Vagina (tissue), 2 donors: ENCODE measurements around the gene ABL1.

Experiments used
- POLR2AphosphoS5 ChIP-seq, 2 donors: sonication (generic); formaldehyde crosslinking; IDR thresholded peaks; one replicate each; pipeline ENCODE4 v1.9.0; 2017; ENCODE audit warnings: antibody characterized with exemption in 2 of 2, mild to moderate bottlenecking in 2 of 2, low read depth in 1 of 2; ENCODE audit not compliant: insufficient read depth in 1 of 2
- TF ChIP-seq, protein P1 (sequence below), 3 experiments: fragments of 450-650 bp in 2 of 3; fragments of 200-600 bp in 1 of 3; sonication (generic) in 1 of 3; IDR thresholded peaks; one replicate each; pipeline ENCODE4 v1.5.1; 2017 to 2019; ENCODE audit warnings: antibody characterized with exemption in 3 of 3, mild to moderate bottlenecking in 2 of 3, moderate library complexity in 2 of 3

GRCh38 chr9:130839132-130840111 is 4.4 kb downstream of the ABL1 start:
- TF ChIP-seq, protein P1, sequence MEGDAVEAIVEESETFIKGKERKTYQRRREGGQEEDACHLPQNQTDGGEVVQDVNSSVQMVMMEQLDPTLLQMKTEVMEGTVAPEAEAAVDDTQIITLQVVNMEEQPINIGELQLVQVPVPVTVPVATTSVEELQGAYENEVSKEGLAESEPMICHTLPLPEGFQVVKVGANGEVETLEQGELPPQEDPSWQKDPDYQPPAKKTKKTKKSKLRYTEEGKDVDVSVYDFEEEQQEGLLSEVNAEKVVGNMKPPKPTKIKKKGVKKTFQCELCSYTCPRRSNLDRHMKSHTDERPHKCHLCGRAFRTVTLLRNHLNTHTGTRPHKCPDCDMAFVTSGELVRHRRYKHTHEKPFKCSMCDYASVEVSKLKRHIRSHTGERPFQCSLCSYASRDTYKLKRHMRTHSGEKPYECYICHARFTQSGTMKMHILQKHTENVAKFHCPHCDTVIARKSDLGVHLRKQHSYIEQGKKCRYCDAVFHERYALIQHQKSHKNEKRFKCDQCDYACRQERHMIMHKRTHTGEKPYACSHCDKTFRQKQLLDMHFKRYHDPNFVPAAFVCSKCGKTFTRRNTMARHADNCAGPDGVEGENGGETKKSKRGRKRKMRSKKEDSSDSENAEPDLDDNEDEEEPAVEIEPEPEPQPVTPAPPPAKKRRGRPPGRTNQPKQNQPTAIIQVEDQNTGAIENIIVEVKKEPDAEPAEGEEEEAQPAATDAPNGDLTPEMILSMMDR (IDR thresholded peaks at IDR 0.05): no peak
- TF ChIP-seq POLR2AphosphoS5 (IDR thresholded peaks at IDR 0.05; ENCODE audit: insufficient read depth in 1 of 2, low read depth in 1 of 2): no peak
